ENCODE results near the gene SYNGR4.
A peak's percentile ranks its signal among the peaks of the same experiment; 100 is the strongest.

Gene SYNGR4

GRCh38 chr19:48398102-48398374 lies 33.9 kb downstream of the SYNGR4 start:
- peak overlapping the region; percentile 41 for H3K4me3 ChIP-seq (ENCODE audit: low read depth, low read length)
- TF ChIP-seq, protein P1, sequence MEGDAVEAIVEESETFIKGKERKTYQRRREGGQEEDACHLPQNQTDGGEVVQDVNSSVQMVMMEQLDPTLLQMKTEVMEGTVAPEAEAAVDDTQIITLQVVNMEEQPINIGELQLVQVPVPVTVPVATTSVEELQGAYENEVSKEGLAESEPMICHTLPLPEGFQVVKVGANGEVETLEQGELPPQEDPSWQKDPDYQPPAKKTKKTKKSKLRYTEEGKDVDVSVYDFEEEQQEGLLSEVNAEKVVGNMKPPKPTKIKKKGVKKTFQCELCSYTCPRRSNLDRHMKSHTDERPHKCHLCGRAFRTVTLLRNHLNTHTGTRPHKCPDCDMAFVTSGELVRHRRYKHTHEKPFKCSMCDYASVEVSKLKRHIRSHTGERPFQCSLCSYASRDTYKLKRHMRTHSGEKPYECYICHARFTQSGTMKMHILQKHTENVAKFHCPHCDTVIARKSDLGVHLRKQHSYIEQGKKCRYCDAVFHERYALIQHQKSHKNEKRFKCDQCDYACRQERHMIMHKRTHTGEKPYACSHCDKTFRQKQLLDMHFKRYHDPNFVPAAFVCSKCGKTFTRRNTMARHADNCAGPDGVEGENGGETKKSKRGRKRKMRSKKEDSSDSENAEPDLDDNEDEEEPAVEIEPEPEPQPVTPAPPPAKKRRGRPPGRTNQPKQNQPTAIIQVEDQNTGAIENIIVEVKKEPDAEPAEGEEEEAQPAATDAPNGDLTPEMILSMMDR (IDR thresholded peaks at IDR 0.05; ENCODE audit: borderline replicate concordance, insufficient read depth, low read depth, low read length), result no peak

DNA sequence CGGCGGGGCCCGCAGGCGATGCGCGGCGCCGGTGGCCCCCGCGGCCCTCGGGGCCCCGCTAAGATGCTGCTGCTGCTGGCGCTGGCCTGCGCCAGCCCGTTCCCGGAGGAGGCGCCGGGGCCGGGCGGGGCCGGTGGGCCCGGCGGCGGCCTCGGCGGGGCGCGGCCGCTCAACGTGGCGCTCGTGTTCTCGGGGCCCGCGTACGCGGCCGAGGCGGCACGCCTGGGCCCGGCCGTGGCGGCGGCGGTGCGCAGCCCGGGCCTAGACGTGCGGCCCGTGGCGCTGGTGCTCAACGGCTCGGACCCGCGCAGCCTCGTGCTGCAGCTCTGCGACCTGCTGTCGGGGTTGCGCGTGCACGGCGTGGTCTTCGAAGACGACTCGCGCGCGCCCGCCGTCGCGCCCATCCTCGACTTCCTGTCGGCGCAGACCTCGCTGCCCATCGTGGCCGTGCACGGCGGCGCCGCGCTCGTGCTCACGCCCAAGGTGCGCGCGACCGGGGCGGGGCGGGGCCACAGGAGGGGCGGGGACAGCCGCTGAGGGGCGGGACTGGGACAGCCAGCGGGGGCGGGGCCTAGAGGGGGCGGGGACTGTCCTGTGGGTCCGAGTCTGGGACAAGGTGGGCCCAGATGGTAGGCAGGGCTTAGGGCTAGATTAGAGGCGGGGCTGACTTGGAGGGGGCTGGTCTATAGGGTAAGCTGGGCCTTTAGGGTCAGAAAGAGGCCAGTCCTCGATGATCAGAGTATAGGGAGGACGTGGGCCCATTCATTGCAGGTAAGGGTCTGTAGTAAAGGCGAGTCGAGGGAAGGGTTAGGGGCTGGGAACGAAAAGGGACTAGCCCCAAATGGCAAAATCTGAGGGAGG lies 34.4 kb downstream of the SYNGR4 start:
- peak overlapping the region; percentile 41 for H3K4me3 ChIP-seq (ENCODE audit: low read depth, low read length)
- TF ChIP-seq, protein P1 (IDR thresholded peaks at IDR 0.05; ENCODE audit: borderline replicate concordance, insufficient read depth, low read depth, low read length), result no peak

DNA sequence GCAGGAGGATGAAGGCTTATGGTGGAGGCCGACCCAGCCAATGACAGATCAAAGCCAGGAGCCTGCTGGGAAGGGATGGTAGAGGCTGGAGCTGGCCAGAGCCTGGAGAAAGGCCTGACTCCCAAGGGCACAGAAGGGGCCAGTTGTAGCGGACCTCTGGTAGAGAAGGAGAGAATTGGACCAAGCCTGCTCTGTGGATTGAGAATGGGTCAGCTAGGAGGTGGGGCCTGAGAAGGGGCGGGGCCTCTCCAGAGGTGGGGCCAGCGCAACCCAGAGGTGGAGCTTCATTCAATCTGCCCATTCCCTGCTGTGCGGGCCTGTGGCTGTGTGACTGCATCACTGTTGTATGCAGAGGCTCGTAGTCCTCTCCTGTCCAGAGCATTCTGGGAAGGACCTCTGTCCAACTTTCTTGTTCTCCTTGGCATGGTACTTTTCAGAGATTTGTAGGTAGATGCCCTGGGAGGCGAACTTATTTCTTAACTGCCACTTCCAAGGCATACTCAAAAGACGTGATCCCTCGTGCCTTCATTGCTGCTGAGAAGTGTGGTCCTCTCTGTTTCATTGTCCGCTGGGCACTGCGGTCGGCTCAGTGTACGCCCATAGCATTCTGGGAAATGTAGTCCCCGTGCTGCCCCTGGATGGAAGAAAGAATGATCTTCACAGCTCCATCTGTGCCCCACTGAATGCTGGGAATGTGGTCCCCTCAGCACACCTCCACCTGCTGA lies 36.0 kb downstream of the SYNGR4 start:
- TF ChIP-seq, protein P1 (IDR thresholded peaks at IDR 0.05; ENCODE audit: borderline replicate concordance, insufficient read depth, low read depth, low read length), result no peak
- no peak overlapping the region for H3K4me3 ChIP-seq (ENCODE audit: low read depth, low read length)

- TF ChIP-seq, protein P1 (IDR thresholded peaks at IDR 0.05; ENCODE audit: borderline replicate concordance, insufficient read depth, low read depth, low read length), result no peak
- no peak overlapping the region for H3K4me3 ChIP-seq (ENCODE audit: low read depth, low read length)
Measured at GRCh38 chr19:48401287-48401686, 37.1 kb downstream of the SYNGR4 start.

GRCh38 chr19:48403606-48404005 lies 39.4 kb downstream of the SYNGR4 start:
- no peak overlapping the region for H3K4me3 ChIP-seq (ENCODE audit: low read depth, low read length)
- TF ChIP-seq, protein P1 (IDR thresholded peaks at IDR 0.05; ENCODE audit: borderline replicate concordance, insufficient read depth, low read depth, low read length), result no peak

DNA sequence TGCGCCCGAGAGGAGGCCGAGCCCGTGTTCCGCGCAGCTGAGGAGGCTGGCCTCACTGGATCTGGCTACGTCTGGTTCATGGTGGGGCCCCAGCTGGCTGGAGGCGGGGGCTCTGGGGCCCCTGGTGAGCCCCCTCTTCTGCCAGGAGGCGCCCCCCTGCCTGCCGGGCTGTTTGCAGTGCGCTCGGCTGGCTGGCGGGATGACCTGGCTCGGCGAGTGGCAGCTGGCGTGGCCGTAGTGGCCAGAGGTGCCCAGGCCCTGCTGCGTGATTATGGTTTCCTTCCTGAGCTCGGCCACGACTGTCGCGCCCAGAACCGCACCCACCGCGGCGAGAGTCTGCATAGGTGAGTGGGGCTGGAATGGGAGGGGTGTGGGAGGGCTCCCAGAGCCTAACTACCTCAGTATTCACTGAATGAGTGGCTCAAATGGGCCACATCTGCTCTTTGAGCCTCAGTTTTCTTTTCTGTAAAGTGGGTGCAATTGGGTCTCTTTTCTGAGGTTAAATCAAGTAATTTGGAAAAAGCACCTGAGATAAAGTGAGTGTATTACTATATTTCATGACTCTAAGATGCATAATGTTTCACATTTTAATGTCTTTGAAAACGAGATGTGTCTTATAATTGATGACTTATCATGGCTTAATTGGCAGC lies 41.0 kb downstream of the SYNGR4 start:
- TF ChIP-seq, protein P1 (IDR thresholded peaks at IDR 0.05; ENCODE audit: borderline replicate concordance, insufficient read depth, low read depth, low read length), result no peak
- H3K4me3 ChIP-seq (ENCODE audit: low read depth, low read length), result no peak overlapping the region

All from GM12875 (cell line).